GM12878 (cell line): ENCODE measurements around the gene PIEZO2. TPM values are rescaled to one million over a fixed set of nuclear protein-coding genes. Genes with fewer than 3 reads are reported as not detected.
A peak's percentile ranks its signal among the peaks of the same experiment; 100 is the strongest.

ENCODE experiments used
- ATAC-seq: fragments of 200-7000 bp; cut with Tn5 transposase; 3 replicates; pipeline ENCODE4 v1.9.1; 2020; ENCODE audit warnings: mild to moderate bottlenecking, moderate library complexity
- BruUV-seq: library from RNA; stranded (reverse); fragments of 400-500 nt; replicated peaks from 2 replicates; lab custom pipeline; 2021; lab: Mats Ljungman, UMichigan
- CTCF ChIA-PET: fragments of 300-600 bp; sonication (Branson Sonifier 250); formaldehyde crosslinking; extraction: SDS; loops from one replicate; lab custom pipeline; 2021; ENCODE audit warnings: inconsistent platforms; lab: Yijun Ruan, JAX
- POLR2A ChIA-PET: fragments of 350-600 bp; formaldehyde crosslinking; extraction: SDS; loops from one replicate; lab custom pipeline; 2021; ENCODE audit warnings: inconsistent platforms; lab: Charles Lee
- RAD21 ChIA-PET: fragments of 300-600 bp; sonication (Branson Sonifier 250); formaldehyde crosslinking; loops from one replicate; lab custom pipeline; 2023; ENCODE audit warnings: antibody characterized with exemption; ENCODE audit not compliant: unreplicated experiment; lab: Charles Lee
- SMC1A ChIA-PET: fragments of 300-600 bp; sonication (Branson Sonifier 250); formaldehyde crosslinking; loops from one replicate; lab custom pipeline; 2023; ENCODE audit not compliant: unreplicated experiment, uncharacterized antibody; lab: Charles Lee
- DNase-seq: peaks from one replicate; pipeline ENCODE4 v3.0.0-alpha.2; 2011; ENCODE audit warnings: low read depth, low spot score
- FAIRE-seq: peaks from 3 replicates; lab custom pipeline; 2011; peaks lifted over from hg19 to GRCh38; lab: Jason Lieb, UNC
- H2AFZ ChIP-seq: 2 replicates; pipeline ENCODE4 v1.6.0; 2011; ENCODE audit warnings: low read depth, low read length, control low read depth; ENCODE audit not compliant: control insufficient read depth
- H3K27ac ChIP-seq: 2 replicates; pipeline ENCODE4 v1.5.1; 2011; ENCODE audit warnings: control low read depth; ENCODE audit not compliant: control insufficient read depth, insufficient read depth
- H3K27me3 ChIP-seq, 2 experiments: replicated peaks in 1 of 2; 2 replicates each; pipeline versions ENCODE4 v1.6.0 to v1.6.1; 2011; ENCODE audit warnings: low read length in 1 of 2; ENCODE audit not compliant: control insufficient read depth in 2 of 2, insufficient read depth in 2 of 2
- H3K36me3 ChIP-seq, 2 experiments: 2 replicates each; pipeline ENCODE4 v1.5.1; 2011; ENCODE audit warnings: low read length in 1 of 2; ENCODE audit not compliant: control insufficient read depth in 2 of 2, insufficient read depth in 2 of 2
- H3K4me1 ChIP-seq: 2 replicates; pipeline ENCODE4 v1.6.1; 2011; ENCODE audit warnings: mild to moderate bottlenecking, low read length, moderate library complexity, mixed read lengths; ENCODE audit not compliant: control insufficient read depth, insufficient read depth
- H3K4me2 ChIP-seq: 2 replicates; pipeline ENCODE4 v1.6.0; 2011; ENCODE audit warnings: control low read depth; ENCODE audit not compliant: control insufficient read depth, insufficient read depth
- H3K4me3 ChIP-seq: fragments of 200-600 bp; sonication (generic); 2 replicates; pipeline ENCODE4 v1.5.1; 2016
- H3K79me2 ChIP-seq: 2 replicates; pipeline ENCODE4 v1.6.0; 2011; ENCODE audit warnings: low read length; ENCODE audit not compliant: control insufficient read depth, insufficient read depth
- H3K9ac ChIP-seq: 2 replicates; pipeline ENCODE4 v1.8.0; 2011; ENCODE audit warnings: low read length, control low read depth, mixed read lengths; ENCODE audit not compliant: control insufficient read depth, insufficient read depth
- H3K9me3 ChIP-seq: replicated peaks from 3 replicates; pipeline ENCODE4 v1.5.1; 2011; ENCODE audit warnings: mild to moderate bottlenecking, low read length; ENCODE audit not compliant: control insufficient read depth, insufficient read depth
- H4K20me1 ChIP-seq: 2 replicates; pipeline ENCODE4 v1.6.0; 2011; ENCODE audit not compliant: control insufficient read depth, insufficient read depth
- BACH1 ChIP-seq: fragments of 450-650 bp; IDR thresholded peaks from 2 replicates; pipeline ENCODE4 v1.6.1; 2017; ENCODE audit warnings: mild to moderate bottlenecking, borderline replicate concordance
- CBFB ChIP-seq: IDR thresholded peaks from 2 replicates; pipeline ENCODE4 v1.6.1; 2016; ENCODE audit warnings: antibody characterized with exemption, low read depth
- CBX5 ChIP-seq: sonication (generic); IDR thresholded peaks from 2 replicates; pipeline ENCODE4 v1.6.1; 2016; ENCODE audit warnings: low read depth, moderate library complexity, mild to moderate bottlenecking, inconsistent platforms
- DPF2 ChIP-seq: fragments of 450-650 bp; IDR thresholded peaks from 2 replicates; pipeline ENCODE4 v1.6.1; 2017; ENCODE audit warnings: mild to moderate bottlenecking
- FOXK2 ChIP-seq: fragments of 450-650 bp; IDR thresholded peaks from 2 replicates; pipeline ENCODE4 v1.6.1; 2017; ENCODE audit warnings: mild to moderate bottlenecking, moderate library complexity
- JUND ChIP-seq: IDR thresholded peaks from 2 replicates; pipeline ENCODE4 v1.6.1; 2012; ENCODE audit warnings: low read depth, mild to moderate bottlenecking, low read length, improper control_type of control experiment, moderate library complexity
- RBBP5 ChIP-seq: fragments of 200-600 bp; sonication (generic); conservative IDR thresholded peaks from 2 replicates; pipeline ENCODE4 v1.6.1; 2016
- SRF ChIP-seq, 2 experiments: IDR thresholded peaks; 2 replicates each; pipeline ENCODE4 v1.6.1; 2011; ENCODE audit warnings: low read depth in 2 of 2, low read length in 2 of 2, mild to moderate bottlenecking in 1 of 2, moderate library complexity in 1 of 2
- STAT1 ChIP-seq: fragments of 450-650 bp; conservative IDR thresholded peaks from 2 replicates; pipeline ENCODE4 v1.6.1; 2014; ENCODE audit warnings: antibody characterized with exemption, mild to moderate bottlenecking
- TCF12 ChIP-seq: IDR thresholded peaks from 2 replicates; pipeline ENCODE4 v1.6.1; 2011; ENCODE audit warnings: low read depth, mild to moderate bottlenecking, low read length
- ZNF207 ChIP-seq: fragments of 450-650 bp; IDR thresholded peaks from 2 replicates; pipeline ENCODE4 v1.6.1; 2014; ENCODE audit warnings: antibody characterized with exemption, mild to moderate bottlenecking, borderline replicate concordance
- ZNF24 ChIP-seq: fragments of 450-650 bp; IDR thresholded peaks from 2 replicates; pipeline ENCODE4 v1.6.1; 2017; ENCODE audit warnings: antibody characterized with exemption, mild to moderate bottlenecking
- WGBS: methylation state at CpG from one replicate; pipeline ENCODE4 v1.1.6; 2016; ENCODE audit warnings: low lambda C conversion rate; ENCODE audit not compliant: insufficient replicate concordance, insufficient coverage; ENCODE audit errors: missing lambda C conversion rate; 5-methylcytosine and 5-hydroxymethylcytosine counted together
- in situ Hi-C: fragments of 300-500 bp; cut with MboI; formaldehyde crosslinking; loops from 9 replicates; pipeline ENCODE4 v1.14.3; 2018; ENCODE audit warnings: mixed read lengths
- intact Hi-C: fragments of 100-400 bp; cut with micrococcal nuclease; formaldehyde crosslinking; loops from one replicate; pipeline ENCODE4 v1.14.2; 2022; ENCODE audit not compliant: unreplicated experiment
- polyA plus RNA-seq, 11 experiments: library from polyadenylated mRNA; depleted of rRNA in 4 of 11; unstranded in 6 of 11; stranded (reverse) in 5 of 11; fragments of >200 nt; fragmentation: Nextera tagmentation in 4 of 11; fragmentation: Illumina TruSeq in 1 of 11; extraction: Ambion mirVana in 4 of 11; extraction: Trizol in 1 of 11; gene quantifications; 1 replicate in 1 of 11; 2 replicates in 10 of 11; pipeline versions ENCODE4 v1.2.1 to v1.2.3, GENCODE V29; 2011 to 2016; ENCODE audit warnings: inconsistent platforms in 2 of 11, missing spikeins in 2 of 11, low read depth in 1 of 11
- total RNA-seq, 4 experiments: library from RNA; depleted of rRNA in 3 of 4; stranded (reverse); fragments of >200 nt in 3 of 4; fragmentation: Illumina TruSeq in 1 of 4; extraction: Trizol in 1 of 4; gene quantifications; 2 replicates each; pipeline versions ENCODE4 v1.2.1 to v1.2.3, GENCODE V29; 2013 to 2021
- TF ChIP-seq, protein P1 (sequence below): fragments of 150-350 bp; IDR thresholded peaks from 2 replicates; pipeline ENCODE4 v1.6.1; 2016; ENCODE audit warnings: low read depth, low read length
- TF ChIP-seq, protein P2 (sequence below): fragments of 450-650 bp; IDR thresholded peaks from 2 replicates; pipeline ENCODE4 v1.6.1; 2017; ENCODE audit warnings: borderline replicate concordance
- TF ChIP-seq, protein P3 (sequence below): IDR thresholded peaks from 2 replicates; pipeline ENCODE4 v1.6.1; 2012; ENCODE audit warnings: low read length, inconsistent platforms
- TF ChIP-seq, protein P4 (sequence below): fragments of 450-650 bp; IDR thresholded peaks from 2 replicates; pipeline ENCODE4 v1.6.1; 2016; ENCODE audit warnings: mild to moderate bottlenecking

The PIEZO2 gene
- total and polyA plus RNA-seq, 10 of the 15 experiments (the other 5 are each of a cell fraction or from before 2014, with no cell fraction given): 6.7 to 42.3 (median 27.4) TPM

DNA sequence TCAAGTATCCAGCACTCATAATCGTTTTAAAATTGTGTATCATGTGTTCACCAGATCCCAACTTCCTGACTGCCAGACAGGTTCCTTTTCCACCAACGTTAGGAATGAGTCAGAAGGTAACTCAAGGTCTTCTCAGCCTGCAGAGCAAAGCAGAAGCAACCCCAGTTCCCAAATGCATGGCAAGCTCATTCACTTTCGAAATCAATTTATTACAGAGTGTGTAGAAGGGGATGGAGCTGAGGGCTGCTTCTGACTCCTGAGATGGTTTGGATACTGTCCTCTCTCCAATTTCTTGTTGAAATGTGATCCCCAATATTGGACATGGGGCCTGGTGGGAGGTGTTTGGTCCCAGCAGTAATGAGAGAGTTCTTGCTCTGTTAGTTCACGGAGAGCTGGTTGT, 114.5 kb downstream of the PIEZO2 start:
- no peak for DNase-seq
- BruUV-seq: no TSS peak
- Histone ChIP-seq H3K79me2 (peaks cover 72% of the 10 kb centered on the region), H2AFZ (no peak overlapping the region), H3K9me3 (peaks cover 2% of the 10 kb centered on the region; the same call in 2 of the 3 replicates), H3K9ac (no peak overlapping the region), H3K27ac (peak overlapping the region; percentile 52), H3K4me2 (peak overlapping the region; percentile 52), H3K27me3 (no peaks in the 10 kb centered on the region), H3K36me3 (peaks cover 0 to 3% of the 10 kb centered on the region in 2 experiments; a peak in 1 of 4 replicates), H4K20me1 (no peaks in the 10 kb centered on the region), H3K4me3 (peak overlapping the region; percentile 6; the same call in 1 of the 2 replicates), H3K4me1 (peaks cover 38% of the 10 kb centered on the region)
- intact Hi-C loops: no loop called here
- ChIA-PET POLR2A (interaction anchor here (1.2 to 1.3 kb wide), 3 partner anchors 79 to 114 kb away, joined by 5 to 6 read pairs (median 5); partner anchors contain the start of gene PIEZO2), RAD21 (interaction anchor here (0.6 to 9.7 kb wide), 11 partner anchors 9 to 196 kb away, joined by 3 to 157 read pairs (median 4); partner anchors contain the start of gene PIEZO2), SMC1A (interaction anchor here (0.6 to 10.8 kb wide), 20 partner anchors 8 to 196 kb away, joined by 3 to 196 read pairs (median 4); no protein-coding TSS in a partner anchor), CTCF (interaction anchor here (0.9 to 2.1 kb wide), 9 partner anchors 14 to 184 kb away, joined by 3 to 12 read pairs (median 4); no protein-coding TSS in a partner anchor)
- WGBS: 72% methylated on average over 4 of the region's 4 CpGs
- ATAC-seq: peak; percentile 83
- in situ Hi-C loops: no loop called here
- no peak for FAIRE-seq
- TF ChIP-seq, protein P1, sequence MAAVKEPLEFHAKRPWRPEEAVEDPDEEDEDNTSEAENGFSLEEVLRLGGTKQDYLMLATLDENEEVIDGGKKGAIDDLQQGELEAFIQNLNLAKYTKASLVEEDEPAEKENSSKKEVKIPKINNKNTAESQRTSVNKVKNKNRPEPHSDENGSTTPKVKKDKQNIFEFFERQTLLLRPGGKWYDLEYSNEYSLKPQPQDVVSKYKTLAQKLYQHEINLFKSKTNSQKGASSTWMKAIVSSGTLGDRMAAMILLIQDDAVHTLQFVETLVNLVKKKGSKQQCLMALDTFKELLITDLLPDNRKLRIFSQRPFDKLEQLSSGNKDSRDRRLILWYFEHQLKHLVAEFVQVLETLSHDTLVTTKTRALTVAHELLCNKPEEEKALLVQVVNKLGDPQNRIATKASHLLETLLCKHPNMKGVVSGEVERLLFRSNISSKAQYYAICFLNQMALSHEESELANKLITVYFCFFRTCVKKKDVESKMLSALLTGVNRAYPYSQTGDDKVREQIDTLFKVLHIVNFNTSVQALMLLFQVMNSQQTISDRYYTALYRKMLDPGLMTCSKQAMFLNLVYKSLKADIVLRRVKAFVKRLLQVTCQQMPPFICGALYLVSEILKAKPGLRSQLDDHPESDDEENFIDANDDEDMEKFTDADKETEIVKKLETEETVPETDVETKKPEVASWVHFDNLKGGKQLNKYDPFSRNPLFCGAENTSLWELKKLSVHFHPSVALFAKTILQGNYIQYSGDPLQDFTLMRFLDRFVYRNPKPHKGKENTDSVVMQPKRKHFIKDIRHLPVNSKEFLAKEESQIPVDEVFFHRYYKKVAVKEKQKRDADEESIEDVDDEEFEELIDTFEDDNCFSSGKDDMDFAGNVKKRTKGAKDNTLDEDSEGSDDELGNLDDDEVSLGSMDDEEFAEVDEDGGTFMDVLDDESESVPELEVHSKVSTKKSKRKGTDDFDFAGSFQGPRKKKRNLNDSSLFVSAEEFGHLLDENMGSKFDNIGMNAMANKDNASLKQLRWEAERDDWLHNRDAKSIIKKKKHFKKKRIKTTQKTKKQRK: no peak
- TF ChIP-seq CBFB: no peak
- TF ChIP-seq, protein P2, sequence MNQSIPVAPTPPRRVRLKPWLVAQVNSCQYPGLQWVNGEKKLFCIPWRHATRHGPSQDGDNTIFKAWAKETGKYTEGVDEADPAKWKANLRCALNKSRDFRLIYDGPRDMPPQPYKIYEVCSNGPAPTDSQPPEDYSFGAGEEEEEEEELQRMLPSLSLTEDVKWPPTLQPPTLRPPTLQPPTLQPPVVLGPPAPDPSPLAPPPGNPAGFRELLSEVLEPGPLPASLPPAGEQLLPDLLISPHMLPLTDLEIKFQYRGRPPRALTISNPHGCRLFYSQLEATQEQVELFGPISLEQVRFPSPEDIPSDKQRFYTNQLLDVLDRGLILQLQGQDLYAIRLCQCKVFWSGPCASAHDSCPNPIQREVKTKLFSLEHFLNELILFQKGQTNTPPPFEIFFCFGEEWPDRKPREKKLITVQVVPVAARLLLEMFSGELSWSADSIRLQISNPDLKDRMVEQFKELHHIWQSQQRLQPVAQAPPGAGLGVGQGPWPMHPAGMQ: no peak
- TF ChIP-seq JUND: no peak
- no peak for TF ChIP-seq CBX5
- no peak for TF ChIP-seq SRF (IDR thresholded peaks at IDR 0.05; ENCODE audit: low read depth in 2 of 2, low read length in 2 of 2)
- no peak for TF ChIP-seq FOXK2
- TF ChIP-seq BACH1: no peak
- TF ChIP-seq DPF2: 0 out of 2 replicates have a peak, but pooled peaks have one; percentile 28
- TF ChIP-seq TCF12: no peak
- no peak for TF ChIP-seq ZNF207
- TF ChIP-seq ZNF24: no peak
- TF ChIP-seq, protein P3, sequence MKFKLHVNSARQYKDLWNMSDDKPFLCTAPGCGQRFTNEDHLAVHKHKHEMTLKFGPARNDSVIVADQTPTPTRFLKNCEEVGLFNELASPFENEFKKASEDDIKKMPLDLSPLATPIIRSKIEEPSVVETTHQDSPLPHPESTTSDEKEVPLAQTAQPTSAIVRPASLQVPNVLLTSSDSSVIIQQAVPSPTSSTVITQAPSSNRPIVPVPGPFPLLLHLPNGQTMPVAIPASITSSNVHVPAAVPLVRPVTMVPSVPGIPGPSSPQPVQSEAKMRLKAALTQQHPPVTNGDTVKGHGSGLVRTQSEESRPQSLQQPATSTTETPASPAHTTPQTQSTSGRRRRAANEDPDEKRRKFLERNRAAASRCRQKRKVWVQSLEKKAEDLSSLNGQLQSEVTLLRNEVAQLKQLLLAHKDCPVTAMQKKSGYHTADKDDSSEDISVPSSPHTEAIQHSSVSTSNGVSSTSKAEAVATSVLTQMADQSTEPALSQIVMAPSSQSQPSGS: peak; percentile 47; the same call in 1 of the 2 replicates
- TF ChIP-seq, protein P4, sequence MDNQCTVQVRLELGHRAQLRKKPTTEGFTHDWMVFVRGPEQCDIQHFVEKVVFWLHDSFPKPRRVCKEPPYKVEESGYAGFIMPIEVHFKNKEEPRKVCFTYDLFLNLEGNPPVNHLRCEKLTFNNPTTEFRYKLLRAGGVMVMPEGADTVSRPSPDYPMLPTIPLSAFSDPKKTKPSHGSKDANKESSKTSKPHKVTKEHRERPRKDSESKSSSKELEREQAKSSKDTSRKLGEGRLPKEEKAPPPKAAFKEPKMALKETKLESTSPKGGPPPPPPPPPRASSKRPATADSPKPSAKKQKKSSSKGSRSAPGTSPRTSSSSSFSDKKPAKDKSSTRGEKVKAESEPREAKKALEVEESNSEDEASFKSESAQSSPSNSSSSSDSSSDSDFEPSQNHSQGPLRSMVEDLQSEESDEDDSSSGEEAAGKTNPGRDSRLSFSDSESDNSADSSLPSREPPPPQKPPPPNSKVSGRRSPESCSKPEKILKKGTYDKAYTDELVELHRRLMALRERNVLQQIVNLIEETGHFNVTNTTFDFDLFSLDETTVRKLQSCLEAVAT: no peak
- no peak for TF ChIP-seq RBBP5
- TF ChIP-seq STAT1: no peak
